Measurements from ENCODE around the gene HOMER3. TPM values are rescaled to one million over a fixed set of nuclear protein-coding genes. Genes with fewer than 3 reads are reported as not detected.

HOMER3 gene
- total and polyA plus RNA-seq, 2 of the 13 experiments (the other 11 are each of a cell fraction or from before 2014, with no cell fraction given) = 21.3 to 27.3 TPM

- peak; percentile 27; the same call in 1 of the 2 replicates for TF ChIP-seq ARID4A (CRISPR knock-in tag; IDR thresholded peaks at IDR 0.05; ENCODE audit: borderline replicate concordance)
- 0 out of 2 replicates have a peak, but pooled peaks have one; percentile 15 for TF ChIP-seq ZNF329 (CRISPR knock-in tag; IDR thresholded peaks at IDR 0.05; ENCODE audit: low read depth)
- no peak for TF ChIP-seq DBP (CRISPR knock-in tag; IDR thresholded peaks at IDR 0.05; ENCODE audit: not compliant biosample characterization)
- TF ChIP-seq TGIF2 (CRISPR knock-in tag; IDR thresholded peaks at IDR 0.05) = 0 out of 2 replicates have a peak, but pooled peaks have one; percentile 27
- peak; percentile 40; the same call in 1 of the 2 replicates for TF ChIP-seq PATZ1 (CRISPR knock-in tag; IDR thresholded peaks at IDR 0.05)
- 0 out of 2 replicates have a peak, but pooled peaks have one; percentile 24 for TF ChIP-seq ZSCAN25 (CRISPR knock-in tag; IDR thresholded peaks at IDR 0.05)
- no peak for TF ChIP-seq ATF5 (CRISPR knock-in tag; IDR thresholded peaks at IDR 0.05; ENCODE audit: low read depth)
These were observed 774 bp upstream of the HOMER3 start (continued) for GRCh38 chr19:18941628-18942354.
